ENCODE measurements around the gene KRTAP20-4. TPM values are rescaled to one million over a fixed set of nuclear protein-coding genes. Genes with fewer than 3 reads are reported as not detected.

The KRTAP20-4 gene
- total RNA-seq, 1 donor from 2014 or later, result not detected

- no peaks in the 10 kb centered on the region for H3K4me1 Mint-ChIP-seq (ENCODE audit: unreplicated experiment)
- TF ChIP-seq CTCF (conservative IDR thresholded peaks at IDR 0.05), result no peak
- no peak overlapping the region for H3K27ac Mint-ChIP-seq
- no peak overlapping the region for H3K4me3 Mint-ChIP-seq
- H3K27me3 Mint-ChIP-seq, result no peaks in the 10 kb centered on the region
- H3K9me3 Mint-ChIP-seq, result no peaks in the 10 kb centered on the region
- no peak for DNase-seq (ENCODE audit: extremely low spot score, unreplicated experiment)
- H3K36me3 Mint-ChIP-seq, result no peaks in the 10 kb centered on the region
Observed at GRCh38 chr21:30615199-30615598, 5.2 kb upstream of the KRTAP20-4 start.

- Mint-ChIP-seq H3K9me3 (no peaks in the 10 kb centered on the region), H3K4me3 (no peak within 1 kb of the TSS), H3K27ac (no peak within 1 kb of the TSS), H3K27me3 (no peaks in the 10 kb centered on the region), H3K36me3 (no peaks in the 10 kb centered on the region), H3K4me1 (ENCODE audit: unreplicated experiment) (no peaks in the 10 kb centered on the region)
- TF ChIP-seq CTCF (conservative IDR thresholded peaks at IDR 0.05), result no peak
- no peak for DNase-seq (ENCODE audit: extremely low spot score, unreplicated experiment)
Observed at GRCh38 chr21:30616125-30616524, 4.3 kb upstream of the KRTAP20-4 start, which contains the start of gene KRTAP20-1. TSS of gene KRTAP20-1 (plus strand) at chr21:30616425. CDS start at chr21:30616455, 30 bp downstream.

GRCh38 chr21:30620080-30620479 lies 347 bp upstream of the KRTAP20-4 start:
- H3K27ac Mint-ChIP-seq, result no peak overlapping the region
- H3K4me3 Mint-ChIP-seq, result no peak overlapping the region
- no peak for DNase-seq (ENCODE audit: extremely low spot score, unreplicated experiment)
- no peaks in the 10 kb centered on the region for H3K4me1 Mint-ChIP-seq (ENCODE audit: unreplicated experiment)
- no peak for TF ChIP-seq CTCF (conservative IDR thresholded peaks at IDR 0.05)
- no peaks in the 10 kb centered on the region for H3K27me3 Mint-ChIP-seq
- H3K9me3 Mint-ChIP-seq, result no peaks in the 10 kb centered on the region
- H3K36me3 Mint-ChIP-seq, result no peaks in the 10 kb centered on the region

- Mint-ChIP-seq H3K36me3 (no peaks in the 10 kb centered on the region), H3K27me3 (no peaks in the 10 kb centered on the region), H3K4me3 (no peak overlapping the region), H3K4me1 (ENCODE audit: unreplicated experiment) (no peaks in the 10 kb centered on the region), H3K9me3 (no peaks in the 10 kb centered on the region), H3K27ac (no peak overlapping the region)
- DNase-seq (ENCODE audit: extremely low spot score, unreplicated experiment), result no peak
- no peak for TF ChIP-seq CTCF (conservative IDR thresholded peaks at IDR 0.05)
Observed at GRCh38 chr21:30623362-30623761, 2.9 kb downstream of the KRTAP20-4 start.

- DNase-seq (ENCODE audit: extremely low spot score, unreplicated experiment), result no peak
- TF ChIP-seq CTCF (conservative IDR thresholded peaks at IDR 0.05), result no peak
- Mint-ChIP-seq H3K27ac (no peak overlapping the region), H3K36me3 (no peaks in the 10 kb centered on the region), H3K9me3 (no peaks in the 10 kb centered on the region), H3K4me1 (ENCODE audit: unreplicated experiment) (no peaks in the 10 kb centered on the region), H3K27me3 (no peaks in the 10 kb centered on the region), H3K4me3 (no peak overlapping the region)
Observed at GRCh38 chr21:30625449-30626165, 5.2 kb downstream of the KRTAP20-4 start.
